H1 (cell line): ENCODE data around the gene SLPI. TPM values are rescaled to one million over a fixed set of nuclear protein-coding genes. Genes with fewer than 3 reads are reported as not detected.

Experiments
- BCL11A ChIP-seq, 2 experiments: IDR thresholded peaks; one replicate each; pipeline ENCODE4 v1.6.1; 2011; ENCODE audit warnings: low read depth in 2 of 2, low read length in 2 of 2, mild to moderate bottlenecking in 2 of 2
- FOSL1 ChIP-seq: IDR thresholded peaks from 2 replicates; pipeline ENCODE4 v1.6.1; 2011; ENCODE audit warnings: mild to moderate bottlenecking, low read depth, low read length, moderate library complexity; ENCODE audit not compliant: insufficient read depth
- SP1 ChIP-seq: IDR thresholded peaks from 2 replicates; pipeline ENCODE4 v1.6.1; 2011; ENCODE audit warnings: low read depth, low read length
- SUZ12 ChIP-seq: fragments of 200-600 bp; sonication (generic); IDR thresholded peaks from 2 replicates; pipeline ENCODE4 v1.6.1; 2012; ENCODE audit warnings: mild to moderate bottlenecking, inconsistent platforms, low read length, moderate library complexity, mixed read lengths
- polyA plus RNA-seq, 7 experiments: library from polyadenylated mRNA; depleted of rRNA in 3 of 7; stranded (reverse) in 5 of 7; unstranded in 2 of 7; fragments of >200 nt in 5 of 7; fragments of 200-250 nt in 2 of 7; gene quantifications; 1 replicate in 5 of 7; 2 replicates in 1 of 7; 4 replicates in 1 of 7; pipeline versions ENCODE4 v1.2.1 to v1.2.3, GENCODE V29; 2011 to 2013; ENCODE audit warnings: missing spikeins in 2 of 7, mixed read lengths in 2 of 7
- total RNA-seq: library from RNA; stranded (reverse); fragmentation: NEBNext Ultra II Directional; extraction: Animal tissue kit (Norgen Biotek cat#: 25700); gene quantifications from 2 replicates; pipeline ENCODE4 v1.2.1, GENCODE V29; 2021

The SLPI gene
- total and polyA plus RNA-seq, 2 of the 8 experiments (the other 6 are each of a cell fraction or from before 2014, with no cell fraction given) = not detected

DNA sequence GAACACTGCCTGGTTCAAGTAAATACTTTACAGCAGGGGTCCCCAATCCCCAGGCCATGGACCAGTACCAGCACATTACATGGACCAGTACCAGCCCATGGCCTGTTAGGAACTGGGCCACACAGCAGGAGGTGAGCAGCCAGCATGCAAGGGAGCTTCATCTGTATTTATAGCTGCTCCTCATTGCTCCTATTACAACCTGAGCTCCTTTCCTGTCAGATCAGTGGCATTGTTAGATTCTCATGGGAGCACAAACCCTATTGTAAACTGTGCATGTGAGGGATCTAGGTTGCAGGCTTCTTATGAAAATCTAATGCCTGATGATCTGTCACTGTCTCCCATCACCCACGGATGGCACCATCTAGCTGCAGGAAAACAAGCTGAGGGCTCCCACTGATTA lies 40.3 kb upstream of the SLPI start (continued):
- TF ChIP-seq FOSL1 (no peak), BCL11A (IDR thresholded peaks at IDR 0.05; ENCODE audit: low read depth in 2 of 2, low read length in 2 of 2) (no peak), SP1 (no peak), SUZ12 (no peak)
